DMS 273 (cell line): Measurements from ENCODE around the gene INPP5F.
"Not testable (repeated sequence)": the region's sequence is repeated elsewhere in the genome, so short reads cannot be mapped to it uniquely, and the experiment has no call there.

ENCODE experiments used
- DNase-seq: peaks from one replicate; lab custom pipeline; 2025; ENCODE audit not compliant: unreplicated experiment; lab: John Stamatoyannopoulos, UW

Gene INPP5F

GRCh38 chr10:119742947-119743648 lies 17.2 kb downstream of the INPP5F start:
- no peak for DNase-seq

GRCh38 chr10:119747940-119748339 lies 22.1 kb downstream of the INPP5F start:
- DNase-seq, result no peak

- no peak for DNase-seq
These were observed 23.0 kb downstream of the INPP5F start for GRCh38 chr10:119748871-119749270.

- DNase-seq, result no peak
These were observed 23.6 kb downstream of the INPP5F start for GRCh38 chr10:119749455-119749854.

GRCh38 chr10:119750391-119751230 lies 24.8 kb downstream of the INPP5F start:
- DNase-seq, result peak; percentile 73

- no peak for DNase-seq
These were observed 27.5 kb downstream of the INPP5F start for GRCh38 chr10:119753309-119753708.

GRCh38 chr10:119754085-119754484 lies 28.2 kb downstream of the INPP5F start:
- DNase-seq, result peak; percentile 25

GRCh38 chr10:119754936-119755335 lies 29.1 kb downstream of the INPP5F start:
- no peak for DNase-seq

GRCh38 chr10:119755446-119755845 lies 29.6 kb downstream of the INPP5F start:
- no peak for DNase-seq

GRCh38 chr10:119758448-119759195 lies 32.8 kb downstream of the INPP5F start:
- no peak for DNase-seq

GRCh38 chr10:119759832-119760231 lies 34.0 kb downstream of the INPP5F start:
- no peak for DNase-seq

- DNase-seq, result no peak
These were observed 35.3 kb downstream of the INPP5F start for GRCh38 chr10:119761106-119761505.

- no peak for DNase-seq
These were observed 36.2 kb downstream of the INPP5F start for GRCh38 chr10:119762035-119762434.

GRCh38 chr10:119762805-119763798 lies 37.3 kb downstream of the INPP5F start:
- DNase-seq, result no peak

- DNase-seq, result no peak
These were observed 42.7 kb downstream of the INPP5F start for GRCh38 chr10:119768455-119769094.

GRCh38 chr10:119769886-119770285 lies 44.0 kb downstream of the INPP5F start:
- DNase-seq, result no peak

GRCh38 chr10:119770928-119771327 lies 45.1 kb downstream of the INPP5F start:
- DNase-seq, result no peak

GRCh38 chr10:119772334-119772733 lies 46.5 kb downstream of the INPP5F start:
- no peak for DNase-seq

- not testable (repeated sequence) for DNase-seq
These were observed 47.2 kb downstream of the INPP5F start for GRCh38 chr10:119773041-119773440.

- DNase-seq, result no peak
These were observed 49.7 kb downstream of the INPP5F start for GRCh38 chr10:119775529-119775928.
